NCI-H524 treated with DMSO at 0.1 percent for 48 hours (cell line): Measurements from ENCODE around the gene TPTE.
"Not testable (repeated sequence)": the region's sequence is repeated elsewhere in the genome, so short reads cannot be mapped to it uniquely, and the experiment has no call there.

Experiments used
- DNase-seq: peaks from one replicate; lab custom pipeline; 2025; lab: John Stamatoyannopoulos, UW

TPTE gene

DNA sequence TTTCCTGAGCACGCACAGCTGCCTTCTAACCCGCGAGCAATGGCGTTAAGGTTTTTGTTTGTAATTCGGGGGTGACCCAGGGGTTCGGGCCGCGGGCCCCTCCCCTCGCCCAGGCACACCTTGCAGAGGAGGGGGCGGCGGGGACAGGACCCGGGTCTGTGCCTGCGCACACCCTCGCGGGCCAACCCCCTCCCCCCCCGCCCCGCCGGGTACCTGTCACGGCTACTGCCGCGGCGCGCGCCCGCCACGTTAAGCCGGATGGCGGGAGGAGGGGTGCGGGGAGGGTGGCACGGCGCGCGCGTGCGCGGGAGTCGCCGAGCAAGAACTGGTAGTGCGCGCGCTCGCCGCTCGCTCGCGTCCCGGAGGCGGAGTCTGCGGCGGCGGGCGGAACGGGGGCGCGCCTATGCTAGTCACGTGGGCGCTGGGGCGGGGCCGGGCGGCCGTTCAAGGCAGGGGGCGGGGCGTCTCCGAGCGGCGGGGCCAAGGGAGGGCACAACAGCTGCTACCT lies at the start of gene TPTE:
TSS of gene TPTE (plus strand) at position 493 of the 508 bp plus-strand sequence. CDS start 17,141 bp downstream, outside the sequence.
- DNase-seq: no peak

DNA sequence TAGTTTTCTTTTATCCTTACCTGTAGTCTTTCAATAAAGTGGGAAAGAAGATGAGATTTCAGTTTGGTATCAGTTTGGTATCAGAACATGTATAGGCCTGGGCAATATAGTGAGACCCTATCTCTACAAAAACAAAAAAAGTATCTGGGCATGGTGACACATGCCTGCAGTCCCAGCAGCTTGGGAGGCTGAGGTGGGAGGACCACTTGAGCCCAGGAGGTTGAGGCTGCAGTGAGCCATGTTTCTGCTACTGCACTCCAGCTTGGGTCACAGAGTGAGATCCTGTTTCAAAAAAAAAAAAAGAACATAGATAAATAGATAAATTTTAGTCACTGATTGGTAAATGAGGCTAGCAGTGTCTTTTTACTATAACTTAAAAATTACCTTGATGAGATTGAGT lies 49.4 kb upstream of the TPTE start:
- not testable (repeated sequence) for DNase-seq

DNA sequence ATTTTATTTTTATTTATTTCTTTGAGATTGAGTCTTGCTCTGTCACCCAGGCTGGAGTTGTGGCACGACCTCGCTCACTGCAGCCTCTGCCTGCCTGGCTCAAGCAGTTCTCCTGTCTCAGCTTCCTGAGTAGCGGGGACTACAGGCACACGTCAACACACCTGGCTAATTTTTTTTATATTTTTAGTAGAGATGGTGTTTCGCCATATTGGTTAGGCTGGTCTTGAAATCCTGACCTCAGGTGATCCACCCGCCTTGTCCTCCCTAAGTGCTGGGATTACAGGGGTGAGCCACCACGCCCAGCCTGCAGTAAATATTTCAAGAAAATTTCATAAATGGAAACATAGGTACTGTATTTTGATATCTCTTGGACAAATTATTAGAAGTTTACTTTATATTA lies 43.6 kb upstream of the TPTE start:
- DNase-seq: not testable (repeated sequence)

DNA sequence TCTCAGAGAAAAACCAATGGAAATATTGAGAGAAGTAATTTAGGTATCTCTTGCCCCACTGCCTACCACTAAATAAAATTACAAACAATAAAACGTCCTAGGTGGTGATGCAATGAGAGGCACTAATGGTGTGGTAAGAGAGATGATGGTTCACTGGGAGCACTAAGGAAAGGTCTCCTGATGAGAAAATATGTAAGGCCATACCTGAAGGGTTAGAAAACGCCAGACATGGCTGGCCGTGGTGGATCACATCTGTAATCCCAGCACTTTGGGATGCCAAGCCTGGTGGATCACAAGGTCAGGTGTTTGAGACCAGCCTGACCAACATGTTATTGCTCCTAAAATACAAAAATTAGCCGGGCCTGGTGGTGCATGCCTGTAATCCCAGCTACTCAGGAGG lies 41.5 kb upstream of the TPTE start:
- DNase-seq: not testable (repeated sequence)

- not testable (repeated sequence) for DNase-seq
Observed at GRCh38 chr21:10484864-10485263, 36.5 kb upstream of the TPTE start.

GRCh38 chr21:10490453-10490852 lies 30.9 kb upstream of the TPTE start:
- DNase-seq: not testable (repeated sequence)

DNA sequence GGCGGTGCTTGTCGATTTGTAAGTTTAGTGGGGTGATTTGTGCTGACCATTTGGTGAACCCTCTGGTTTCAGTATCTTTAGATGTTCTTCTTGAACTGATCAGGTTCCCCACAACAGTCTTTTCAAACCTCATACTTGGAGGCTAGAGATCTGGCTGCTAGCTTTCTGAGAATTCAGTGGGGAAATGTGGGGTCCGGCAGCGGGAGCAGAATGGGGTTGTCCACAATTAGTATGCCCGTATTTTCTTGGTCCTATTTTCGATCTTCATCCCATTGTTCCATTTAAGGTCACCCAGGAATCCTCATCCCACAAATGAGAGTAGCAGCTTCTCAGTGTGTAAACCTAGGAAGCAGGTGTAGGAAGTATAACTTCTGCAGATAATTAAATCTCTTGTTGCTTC lies 10.3 kb upstream of the TPTE start:
- no peak for DNase-seq

- DNase-seq: not testable (repeated sequence)
Observed at GRCh38 chr21:10516889-10517288, 4.5 kb upstream of the TPTE start.

DNA sequence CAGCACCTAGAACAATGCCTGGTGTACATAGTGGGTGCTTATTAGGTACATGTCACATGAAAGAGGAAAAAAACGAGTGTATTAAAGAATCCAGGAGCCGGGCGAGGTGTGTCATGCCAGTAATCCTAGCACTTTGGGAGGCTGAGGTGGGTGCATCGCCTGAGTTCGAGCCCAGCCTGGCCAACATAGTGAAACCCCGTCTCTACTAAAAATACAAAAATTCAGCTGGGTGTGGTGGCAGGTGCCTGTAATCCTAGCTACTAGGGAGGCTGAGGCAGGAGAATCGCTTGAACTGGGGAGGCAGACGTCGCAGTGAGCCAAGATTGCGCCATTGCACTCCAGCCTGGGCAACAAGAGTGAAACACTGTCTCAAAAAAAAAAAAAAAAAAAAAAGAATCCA lies 3.5 kb upstream of the TPTE start:
- DNase-seq: not testable (repeated sequence)

- not testable (repeated sequence) for DNase-seq
Observed at GRCh38 chr21:10521835-10522500, 585 bp downstream of the TPTE start.

- DNase-seq: no peak
Observed at GRCh38 chr21:10539956-10540355, 18.6 kb downstream of the TPTE start.

DNA sequence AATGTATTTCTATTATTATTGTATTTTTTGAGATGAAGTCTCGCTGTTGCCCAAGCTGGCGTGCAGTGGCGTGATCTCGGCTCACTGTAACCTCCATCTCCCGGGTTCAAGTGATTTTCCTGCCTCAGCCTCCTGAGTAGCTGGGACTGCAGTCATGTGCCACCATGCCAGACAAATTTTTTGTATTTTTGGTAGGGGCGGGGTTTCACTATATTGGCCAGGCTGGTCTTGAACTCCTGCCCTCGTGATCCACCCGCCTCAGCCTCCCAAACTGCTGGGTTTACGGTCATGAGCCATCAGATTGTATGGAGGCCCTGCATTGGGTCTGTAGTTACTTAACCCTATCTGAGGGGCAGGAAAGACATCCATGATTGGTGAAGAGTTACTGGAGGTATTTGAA lies 23.0 kb downstream of the TPTE start:
- DNase-seq: not testable (repeated sequence)

- DNase-seq: not testable (repeated sequence)
Observed at GRCh38 chr21:10547868-10548267, 26.5 kb downstream of the TPTE start.

GRCh38 chr21:10548331-10548954 lies 27.1 kb downstream of the TPTE start:
- DNase-seq: not testable (repeated sequence)

DNA sequence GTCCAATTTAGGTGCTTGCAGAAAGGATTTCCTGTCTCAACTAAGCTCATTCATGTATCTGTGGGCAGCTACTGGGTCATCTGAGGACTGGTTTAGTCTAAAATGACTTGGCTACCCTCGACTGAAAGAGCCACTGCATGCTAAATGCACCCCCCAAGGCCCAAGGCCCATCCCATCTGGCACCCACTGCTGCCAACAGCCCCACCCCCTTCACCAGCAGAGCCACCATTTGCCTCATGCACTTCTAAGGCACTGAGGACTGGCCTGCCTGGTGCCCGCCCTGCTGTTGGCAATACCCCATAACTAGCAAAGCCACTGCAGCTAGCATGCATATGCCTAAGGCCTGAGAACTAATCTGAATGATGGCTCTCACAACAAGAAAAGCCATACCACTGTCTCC lies 49.4 kb downstream of the TPTE start:
- DNase-seq: not testable (repeated sequence)

DNA sequence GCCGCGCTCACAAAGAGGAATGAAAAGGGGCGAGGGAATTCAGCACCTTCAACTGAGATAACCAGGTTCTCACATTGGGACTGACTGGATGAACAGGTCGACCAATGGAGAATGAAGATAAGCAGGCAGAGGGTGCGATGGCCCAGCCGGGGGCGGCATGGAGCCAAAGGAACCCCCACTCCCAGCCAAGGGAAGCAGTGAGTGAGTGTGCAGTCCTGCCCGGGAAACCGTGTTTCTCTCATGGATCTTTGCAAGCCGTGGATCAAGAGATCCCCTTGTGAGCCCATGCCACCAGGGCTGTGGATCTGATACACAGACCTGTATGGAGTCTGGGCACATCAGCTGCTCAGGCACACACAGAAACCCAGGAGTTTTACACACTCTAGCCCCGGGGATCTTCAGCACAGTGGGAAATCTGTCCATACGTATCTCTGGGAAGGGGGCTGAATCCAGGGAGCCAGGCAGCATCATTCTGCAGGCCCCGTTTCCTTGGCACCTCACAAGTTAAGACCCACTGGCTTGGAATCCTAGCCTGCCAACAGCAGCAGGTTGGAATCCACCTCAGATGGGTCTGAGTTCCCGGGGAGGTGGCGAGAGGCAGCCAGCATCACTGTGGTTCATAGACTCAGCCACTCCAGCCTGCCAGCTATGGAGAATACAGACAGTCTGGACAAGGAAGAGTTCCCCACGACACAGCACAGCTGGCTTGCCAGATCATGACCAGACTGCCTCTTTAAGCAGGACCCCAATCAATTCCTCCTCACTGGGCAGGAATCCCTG lies 53.3 kb downstream of the TPTE start:
- not testable (repeated sequence) for DNase-seq

- DNase-seq: no peak
Observed at GRCh38 chr21:10575311-10575667, 53.9 kb downstream of the TPTE start.

GRCh38 chr21:10578910-10579309 lies 57.5 kb downstream of the TPTE start:
- not testable (repeated sequence) for DNase-seq

DNA sequence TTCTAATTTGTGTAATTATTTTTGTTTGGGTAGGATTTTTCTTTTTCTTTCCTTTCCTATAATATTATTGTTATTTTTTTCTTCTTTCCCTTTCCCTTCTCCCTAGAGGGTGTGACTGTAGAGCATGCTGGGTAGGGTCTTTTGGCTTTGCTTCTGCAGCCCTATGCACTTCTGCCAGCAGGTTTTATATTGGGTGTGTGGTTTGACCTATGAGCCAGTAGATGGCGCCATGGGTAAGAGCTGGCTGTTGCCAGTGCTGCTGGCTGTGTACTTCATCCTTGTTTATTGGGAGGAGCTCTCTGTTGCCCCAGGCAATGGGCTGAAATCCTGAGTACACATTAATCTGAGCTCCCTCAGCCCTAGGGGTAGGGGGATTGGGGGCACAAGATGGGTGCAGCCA lies 67.7 kb downstream of the TPTE start:
- DNase-seq: not testable (repeated sequence)

DNA sequence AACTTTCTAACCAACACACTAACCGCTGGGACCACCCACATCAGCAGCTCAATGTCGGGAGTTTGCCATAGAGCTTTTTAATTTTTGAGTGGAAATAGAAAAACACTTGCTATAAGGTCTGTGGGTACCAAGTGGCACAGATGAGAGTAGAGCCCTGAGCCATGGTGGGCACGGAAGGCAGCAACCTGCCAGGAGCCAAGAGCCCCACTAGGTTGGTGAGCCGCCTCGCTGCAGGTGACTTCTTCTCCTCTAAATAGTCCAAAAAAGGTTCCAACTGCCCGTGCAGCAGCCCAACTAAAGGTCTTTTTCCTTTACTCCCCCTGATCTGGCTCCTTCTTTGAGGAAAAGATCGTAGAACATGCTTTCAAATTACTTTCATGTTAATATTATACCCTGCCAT lies 85.7 kb downstream of the TPTE start:
- not testable (repeated sequence) for DNase-seq

DNA sequence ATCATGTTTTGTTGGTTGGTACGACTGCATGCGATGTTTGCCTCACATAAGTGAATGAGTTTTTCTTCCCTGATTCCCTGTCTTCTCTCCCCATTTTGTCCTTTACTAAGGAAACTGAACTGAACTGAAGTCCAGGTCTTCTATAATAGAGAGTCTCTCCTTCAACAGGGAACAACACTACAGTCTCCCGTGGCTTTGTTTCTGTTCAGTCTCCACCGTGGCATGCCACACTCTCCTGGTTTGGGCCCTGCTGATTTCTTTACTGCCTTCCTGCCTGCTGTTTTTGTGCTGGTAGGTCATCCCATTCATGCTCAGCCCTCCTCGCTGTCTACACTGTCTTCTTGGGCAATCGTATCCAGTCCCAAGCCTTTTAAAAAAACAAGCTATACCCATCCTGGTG lies 92.9 kb downstream of the TPTE start:
- DNase-seq: not testable (repeated sequence)

GRCh38 chr21:10616061-10616460 lies 94.7 kb downstream of the TPTE start:
- not testable (repeated sequence) for DNase-seq

GRCh38 chr21:10616535-10616934 lies 95.2 kb downstream of the TPTE start:
- no peak for DNase-seq
